ENCODE data around the gene CBARP. TPM values are rescaled to one million over a fixed set of nuclear protein-coding genes. Genes with fewer than 3 reads are reported as not detected.
A peak's percentile ranks its signal among the peaks of the same experiment; 100 is the strongest.

Gene CBARP
- total RNA-seq, 1 donor from 2014 or later: 9.2 TPM

DNA sequence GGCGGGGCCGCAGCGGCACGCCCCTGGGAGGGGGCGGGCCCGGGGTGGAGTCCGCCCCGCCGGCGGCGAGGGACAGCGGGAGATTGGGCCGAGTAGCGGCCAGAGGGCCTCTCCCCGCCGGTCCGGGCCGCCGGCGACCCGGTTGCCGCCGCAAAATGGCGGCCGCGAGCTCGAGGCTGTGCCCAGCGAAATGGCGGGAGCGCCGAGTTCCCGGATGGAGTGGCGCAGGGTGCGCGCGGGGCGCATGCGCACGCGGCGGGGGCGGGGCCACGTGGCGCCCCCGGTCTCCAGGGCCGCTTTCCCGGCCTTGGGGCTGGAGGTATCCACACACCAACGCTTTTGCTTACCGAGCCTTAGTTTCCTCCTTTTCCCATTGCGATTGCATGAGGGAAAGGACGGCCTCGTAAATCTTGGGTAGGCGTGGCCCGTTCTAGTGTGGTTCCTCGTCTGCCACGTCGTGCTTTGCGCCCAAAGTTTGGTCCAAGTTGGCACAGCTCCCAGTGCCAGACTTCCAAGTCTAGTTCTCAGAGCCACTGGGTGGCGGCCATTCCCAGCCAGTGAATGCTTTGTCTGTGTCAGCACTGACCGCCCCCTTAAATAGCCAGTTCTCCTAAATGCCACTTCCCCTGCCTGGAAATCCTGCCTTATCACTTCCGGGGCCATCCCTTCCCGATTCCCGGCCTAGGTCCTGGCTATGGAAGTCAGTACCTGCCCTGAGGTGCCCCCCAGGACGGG lies 31.8 kb upstream of the CBARP start:
- TF ChIP-seq, protein P1, sequence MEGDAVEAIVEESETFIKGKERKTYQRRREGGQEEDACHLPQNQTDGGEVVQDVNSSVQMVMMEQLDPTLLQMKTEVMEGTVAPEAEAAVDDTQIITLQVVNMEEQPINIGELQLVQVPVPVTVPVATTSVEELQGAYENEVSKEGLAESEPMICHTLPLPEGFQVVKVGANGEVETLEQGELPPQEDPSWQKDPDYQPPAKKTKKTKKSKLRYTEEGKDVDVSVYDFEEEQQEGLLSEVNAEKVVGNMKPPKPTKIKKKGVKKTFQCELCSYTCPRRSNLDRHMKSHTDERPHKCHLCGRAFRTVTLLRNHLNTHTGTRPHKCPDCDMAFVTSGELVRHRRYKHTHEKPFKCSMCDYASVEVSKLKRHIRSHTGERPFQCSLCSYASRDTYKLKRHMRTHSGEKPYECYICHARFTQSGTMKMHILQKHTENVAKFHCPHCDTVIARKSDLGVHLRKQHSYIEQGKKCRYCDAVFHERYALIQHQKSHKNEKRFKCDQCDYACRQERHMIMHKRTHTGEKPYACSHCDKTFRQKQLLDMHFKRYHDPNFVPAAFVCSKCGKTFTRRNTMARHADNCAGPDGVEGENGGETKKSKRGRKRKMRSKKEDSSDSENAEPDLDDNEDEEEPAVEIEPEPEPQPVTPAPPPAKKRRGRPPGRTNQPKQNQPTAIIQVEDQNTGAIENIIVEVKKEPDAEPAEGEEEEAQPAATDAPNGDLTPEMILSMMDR (IDR thresholded peaks at IDR 0.05; ENCODE audit: unreplicated experiment): no peak
- Mint-ChIP-seq H3K9me3 (no peaks in the 10 kb centered on the region), H3K4me1 (peaks cover 70% of the 10 kb centered on the region), H3K36me3 (peaks cover 20% of the 10 kb centered on the region), H3K27ac (peak overlapping the region; percentile 95), H3K27me3 (ENCODE audit: low read depth) (peaks cover 4% of the 10 kb centered on the region), H3K4me3 (peak overlapping the region; percentile 81)
- DNase-seq (ENCODE audit: low spot score in 2 of 2, unreplicated experiment in 2 of 2): peak; percentile 81 to 87

DNA sequence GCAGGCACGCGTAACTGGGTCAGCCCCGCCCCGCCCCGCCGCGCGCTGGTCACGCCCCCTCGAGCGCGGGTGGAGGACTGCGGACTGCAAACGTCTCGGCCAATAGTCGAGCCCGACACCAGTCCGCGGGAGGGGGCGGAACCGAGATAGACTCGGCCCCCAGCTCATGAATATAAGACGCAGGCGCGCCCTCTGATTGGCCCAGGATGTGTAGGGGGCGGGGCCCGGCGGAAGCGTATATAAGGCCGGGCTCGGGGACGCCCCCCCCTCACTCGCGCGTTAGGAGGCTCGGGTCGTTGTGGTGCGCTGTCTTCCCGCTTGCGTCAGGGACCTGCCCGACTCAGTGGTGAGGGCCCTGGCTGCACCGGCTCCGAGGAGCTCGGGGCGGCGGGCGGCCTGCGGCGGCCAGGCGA lies 31.3 kb upstream of the CBARP start, which contains the start of gene CIRBP:
CIRBP (plus strand) TSS at position 268 of the 413 bp plus-strand sequence. CDS start 1,602 bp downstream, outside the sequence.
- Mint-ChIP-seq H3K4me3 (peak within 1 kb of the TSS; percentile 81), H3K36me3 (peaks cover 20% of the 10 kb centered on the region), H3K27ac (peak within 1 kb of the TSS; percentile 95), H3K4me1 (peaks cover 68% of the 10 kb centered on the region), H3K27me3 (ENCODE audit: low read depth) (peaks cover 4% of the 10 kb centered on the region), H3K9me3 (no peaks in the 10 kb centered on the region)
- TF ChIP-seq, protein P1 (IDR thresholded peaks at IDR 0.05; ENCODE audit: unreplicated experiment): no peak
- peak; percentile 98 for DNase-seq (ENCODE audit: low spot score in 2 of 2, unreplicated experiment in 2 of 2)

DNA sequence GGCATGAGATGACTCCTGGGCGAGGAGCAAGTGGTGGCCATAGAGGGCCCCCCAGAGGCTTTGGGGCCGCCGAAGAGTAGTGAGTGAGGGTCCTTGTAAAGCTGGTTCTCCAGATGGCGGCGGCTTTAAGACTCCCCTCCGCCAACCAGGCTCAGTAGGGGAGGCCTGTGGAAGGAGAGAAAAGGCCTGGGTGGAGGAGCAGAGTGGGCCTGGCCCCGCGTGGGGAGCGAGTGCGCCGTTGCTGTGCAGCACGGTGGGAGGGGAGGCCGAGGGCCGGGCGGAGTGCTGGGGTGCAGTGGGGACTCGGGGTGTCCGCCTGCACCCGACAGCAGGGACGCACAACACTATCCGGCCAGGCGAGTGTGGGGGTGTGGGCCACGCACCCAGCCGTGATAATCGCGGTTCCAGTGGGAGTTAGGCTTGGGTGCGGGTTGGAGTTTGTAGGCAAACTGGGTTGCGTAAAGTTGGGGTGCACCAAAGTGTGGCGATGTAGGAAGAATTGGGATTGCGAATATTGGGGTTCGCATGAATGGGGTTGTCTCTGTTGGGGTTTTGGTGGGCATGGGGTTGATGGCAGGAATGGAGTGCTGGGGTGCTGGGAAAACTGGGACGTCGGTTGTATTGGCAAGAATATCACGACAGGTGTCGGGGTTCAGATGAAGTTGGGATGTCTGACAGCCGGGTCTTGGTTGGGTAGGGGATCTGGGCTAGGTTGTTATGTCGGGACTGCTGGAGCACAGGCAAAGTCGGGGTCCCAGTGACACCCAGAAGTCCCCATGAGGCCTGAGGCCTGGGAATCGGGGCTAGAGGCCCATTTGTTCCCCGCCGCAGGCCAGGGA lies 30.6 kb upstream of the CBARP start:
- peak overlapping the region; percentile 59 for H3K27ac Mint-ChIP-seq
- peaks cover 4% of the 10 kb centered on the region for H3K27me3 Mint-ChIP-seq (ENCODE audit: low read depth)
- H3K36me3 Mint-ChIP-seq: peaks cover 14% of the 10 kb centered on the region
- no peaks in the 10 kb centered on the region for H3K9me3 Mint-ChIP-seq
- no peak for DNase-seq (ENCODE audit: low spot score in 2 of 2, unreplicated experiment in 2 of 2)
- TF ChIP-seq, protein P1 (IDR thresholded peaks at IDR 0.05; ENCODE audit: unreplicated experiment): no peak
- H3K4me1 Mint-ChIP-seq: peaks cover 63% of the 10 kb centered on the region
- H3K4me3 Mint-ChIP-seq: peak overlapping the region; percentile 63

DNA sequence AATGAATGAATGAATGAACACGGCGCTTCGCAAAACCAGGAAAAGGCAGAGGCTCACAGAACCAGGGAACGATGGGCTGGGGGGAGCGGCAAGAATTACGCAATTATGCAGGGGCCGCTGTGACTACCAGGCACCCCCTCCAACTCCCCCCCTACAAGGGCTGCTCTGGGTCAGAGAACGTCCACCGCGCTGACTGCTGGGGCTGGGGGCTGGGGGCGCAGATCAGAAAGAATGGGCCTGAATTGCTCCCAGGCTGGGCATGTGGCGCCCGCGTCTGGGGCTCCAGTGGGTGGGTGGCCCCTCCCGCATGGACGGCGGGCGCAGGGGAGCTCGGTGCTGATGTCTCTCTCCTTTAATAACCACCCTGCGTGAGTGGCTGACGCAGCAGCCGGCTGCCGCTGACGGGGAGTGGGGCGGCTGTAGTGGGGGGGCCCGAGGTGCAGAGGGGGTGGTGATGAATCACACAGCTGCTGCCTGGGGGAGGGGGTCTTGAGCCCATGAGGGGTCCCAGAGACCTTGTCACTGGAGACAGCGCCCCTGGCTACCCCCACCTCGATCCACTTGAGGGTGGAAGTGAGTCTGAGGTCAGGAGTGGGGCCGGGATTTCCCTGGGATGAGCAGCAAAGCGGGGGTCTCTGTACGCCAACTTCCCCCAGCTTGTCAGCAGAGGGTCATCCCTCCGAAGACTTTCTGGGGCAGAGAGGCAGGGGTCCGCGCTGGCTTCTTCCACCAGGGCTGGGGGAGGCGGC lies 29.8 kb upstream of the CBARP start:
- TF ChIP-seq, protein P1 (IDR thresholded peaks at IDR 0.05; ENCODE audit: unreplicated experiment): no peak
- H3K9me3 Mint-ChIP-seq: no peaks in the 10 kb centered on the region
- no peak overlapping the region for H3K27ac Mint-ChIP-seq
- peaks cover 65% of the 10 kb centered on the region for H3K4me1 Mint-ChIP-seq
- peaks cover 9% of the 10 kb centered on the region for H3K36me3 Mint-ChIP-seq
- peak overlapping the region; percentile 63 for H3K4me3 Mint-ChIP-seq
- no peak for DNase-seq (ENCODE audit: low spot score in 2 of 2, unreplicated experiment in 2 of 2)
- peaks cover 4% of the 10 kb centered on the region for H3K27me3 Mint-ChIP-seq (ENCODE audit: low read depth)

DNA sequence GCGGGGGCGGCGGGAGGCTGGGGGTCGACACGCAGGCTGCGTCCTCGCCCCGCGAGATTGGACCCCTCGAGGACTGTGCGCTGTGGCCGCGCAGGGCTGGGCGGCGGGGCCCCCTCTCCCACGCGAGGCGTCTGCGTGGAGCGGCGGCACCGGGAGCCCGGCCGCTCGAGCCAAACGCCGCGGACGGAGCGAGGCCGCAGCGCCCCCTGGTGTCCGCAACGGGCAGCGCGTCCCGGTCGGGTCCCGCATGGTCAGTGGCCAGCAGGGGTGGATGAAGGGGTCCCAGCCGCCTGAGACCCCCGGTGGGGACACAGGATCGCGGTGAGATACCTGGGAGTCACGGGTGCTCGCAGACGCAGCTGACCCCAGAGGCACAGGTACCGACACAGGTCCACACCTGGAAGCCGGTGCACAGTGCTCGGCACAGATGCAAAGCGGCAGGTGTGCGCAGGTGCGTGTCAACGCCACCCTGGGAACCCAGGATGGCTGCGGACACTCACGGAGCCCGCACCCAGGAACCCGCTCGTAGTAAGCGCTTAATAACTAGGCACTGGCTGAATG lies 29.2 kb upstream of the CBARP start:
- peak; percentile 74 to 92 for DNase-seq (ENCODE audit: low spot score in 2 of 2, unreplicated experiment in 2 of 2)
- Mint-ChIP-seq H3K27me3 (ENCODE audit: low read depth) (peaks cover 4% of the 10 kb centered on the region), H3K36me3 (peaks cover 8% of the 10 kb centered on the region), H3K4me3 (peak overlapping the region; percentile 63), H3K27ac (no peak overlapping the region), H3K4me1 (peaks cover 64% of the 10 kb centered on the region), H3K9me3 (no peaks in the 10 kb centered on the region)
- TF ChIP-seq, protein P1 (IDR thresholded peaks at IDR 0.05; ENCODE audit: unreplicated experiment): peak; percentile 99
